HG03280 (cell line): ENCODE measurements around the gene NRXN2.

Experiments used
- ATAC-seq: cut with Tn5 transposase; IDR thresholded peaks from one replicate; pipeline ENCODE4 v1.9.1; 2021; ENCODE audit warnings: mild to moderate bottlenecking, moderate library complexity; ENCODE audit not compliant: unreplicated experiment

The NRXN2 gene

DNA sequence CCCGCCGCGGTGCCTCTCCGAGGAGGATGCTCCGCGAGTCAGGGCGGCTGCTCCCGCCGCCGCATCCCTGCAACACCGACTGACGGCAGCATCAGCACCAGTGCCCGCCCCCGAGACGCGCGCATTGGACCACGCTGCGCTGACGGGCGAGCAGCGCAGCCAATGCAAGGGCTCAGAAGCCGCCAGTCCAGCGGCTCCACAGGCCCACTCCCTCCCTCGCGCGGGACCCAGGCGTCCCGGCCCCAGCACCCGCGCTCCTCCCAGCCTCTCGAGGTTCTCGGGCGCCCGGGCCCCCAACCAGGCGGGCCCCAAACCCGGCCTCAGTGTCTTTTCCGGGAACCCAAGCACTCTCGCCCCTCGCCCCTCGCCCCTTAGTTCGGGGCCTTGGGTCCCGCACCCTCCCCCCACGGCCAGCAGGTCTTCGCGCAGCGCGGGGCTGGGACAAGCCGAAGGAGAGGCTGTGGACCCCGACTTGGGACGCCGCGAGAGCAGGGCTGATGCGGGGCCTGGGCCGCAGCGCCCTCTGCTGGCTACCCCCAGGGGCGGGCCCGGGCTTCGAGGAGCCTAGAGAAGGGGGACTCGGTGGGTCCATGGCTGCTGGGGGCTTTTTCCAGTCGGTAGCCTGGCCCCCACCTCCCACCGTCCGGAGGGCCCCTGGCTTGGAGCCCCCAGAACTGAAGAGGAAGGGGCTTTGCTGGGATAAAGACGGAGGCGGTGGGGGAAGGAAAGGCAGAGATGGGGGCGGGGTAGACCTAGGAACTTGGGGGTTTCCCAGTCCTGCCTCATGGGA lies at the start of gene NRXN2:
NRXN2 (minus strand) TSS at position 81 of the 790 bp plus-strand sequence. CDS start 9,498 bp downstream, outside the sequence.
- ATAC-seq: peak; percentile 77

DNA sequence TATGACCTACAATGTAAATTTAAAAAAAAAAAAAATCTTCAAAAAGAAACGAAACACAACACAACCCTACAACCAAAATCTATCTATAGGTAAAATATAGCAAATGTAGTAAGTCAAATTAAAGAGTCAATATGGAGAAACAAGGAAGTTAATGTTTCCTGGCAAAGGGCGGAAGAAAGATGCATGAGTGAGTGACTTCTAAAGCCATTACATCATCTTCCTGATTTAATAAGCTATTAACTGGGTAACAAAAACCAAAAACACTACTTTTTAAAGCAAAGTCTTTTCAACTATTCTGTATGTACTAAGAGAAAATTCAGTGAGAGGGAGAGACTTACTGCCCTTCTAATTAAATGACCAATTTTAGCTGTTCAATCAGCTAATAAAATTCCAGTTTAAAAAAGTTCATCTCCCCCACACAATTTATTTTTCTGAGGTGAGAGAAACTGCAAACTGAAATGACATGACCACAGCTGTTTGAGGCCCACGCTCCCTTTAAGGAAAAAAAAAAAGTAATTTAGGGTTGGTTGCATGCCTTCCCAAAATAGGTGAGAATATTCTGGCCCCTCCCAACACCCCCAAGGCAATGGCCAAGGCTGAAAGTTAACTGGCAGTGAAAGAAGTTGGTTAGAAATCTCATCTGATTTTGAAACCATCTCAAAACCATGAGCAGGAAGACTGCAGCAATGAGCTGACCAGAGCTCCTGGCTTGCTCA lies 49.5 kb upstream of the NRXN2 start:
- ATAC-seq: no peak

GRCh38 chr11:64771861-64772260 lies 48.9 kb upstream of the NRXN2 start:
- no peak for ATAC-seq

DNA sequence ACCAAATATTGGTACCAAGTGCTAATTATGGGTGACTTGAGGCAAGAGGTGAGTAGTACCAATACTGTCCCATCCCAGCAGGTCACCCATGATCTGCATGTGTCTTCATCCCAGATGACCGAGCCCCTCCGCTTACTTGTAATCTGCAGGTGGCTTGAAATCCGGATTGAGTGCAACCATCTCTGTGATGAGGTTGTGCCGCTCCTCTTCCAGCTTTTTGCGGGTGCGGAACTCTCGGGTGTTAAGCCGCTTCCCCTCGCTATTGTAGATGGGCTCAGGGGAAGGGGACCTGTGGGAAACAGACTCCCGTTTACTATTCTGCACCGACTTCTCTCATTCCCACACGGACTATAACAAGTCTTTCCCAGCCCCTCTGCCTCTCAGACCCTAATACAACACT lies 47.1 kb upstream of the NRXN2 start:
- no peak for ATAC-seq

DNA sequence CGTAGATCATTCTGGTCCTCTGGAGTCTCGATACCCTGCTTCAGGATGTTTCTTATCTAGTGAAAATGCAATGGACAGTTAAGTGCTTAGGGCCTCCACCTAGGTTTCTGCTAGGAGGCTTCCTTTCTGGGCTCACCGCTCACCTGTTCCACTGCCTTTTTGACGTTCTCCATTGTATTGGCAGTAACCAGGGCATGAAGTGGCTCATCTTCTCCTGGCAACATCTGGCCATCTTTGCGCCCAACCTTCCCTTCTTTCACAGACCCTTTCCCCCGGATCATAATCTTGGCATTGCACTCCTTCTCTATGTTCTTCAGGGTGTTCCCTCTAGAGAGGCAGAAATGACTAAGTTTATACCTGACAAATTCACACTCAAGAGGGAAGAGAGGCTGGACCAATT lies 46.3 kb upstream of the NRXN2 start:
- ATAC-seq: no peak

DNA sequence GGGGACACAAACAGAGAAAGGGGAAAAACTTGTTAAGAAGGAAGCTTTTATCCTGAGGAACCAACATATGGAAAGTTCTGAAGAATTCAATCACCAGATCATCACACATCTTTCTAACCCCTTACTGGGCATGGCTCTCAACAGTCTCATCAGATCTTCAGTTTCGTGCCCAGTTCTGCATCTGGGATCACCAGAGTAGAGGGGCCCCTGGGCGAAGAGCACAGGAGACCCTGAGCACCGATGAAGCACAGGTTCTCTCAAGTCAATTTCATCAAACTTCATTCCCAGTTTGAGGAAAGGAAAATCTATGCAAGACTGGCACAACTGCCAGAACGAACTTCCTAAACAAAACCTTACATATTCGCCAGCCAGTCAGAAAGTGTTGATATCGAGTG lies 45.3 kb upstream of the NRXN2 start:
- ATAC-seq: no peak

DNA sequence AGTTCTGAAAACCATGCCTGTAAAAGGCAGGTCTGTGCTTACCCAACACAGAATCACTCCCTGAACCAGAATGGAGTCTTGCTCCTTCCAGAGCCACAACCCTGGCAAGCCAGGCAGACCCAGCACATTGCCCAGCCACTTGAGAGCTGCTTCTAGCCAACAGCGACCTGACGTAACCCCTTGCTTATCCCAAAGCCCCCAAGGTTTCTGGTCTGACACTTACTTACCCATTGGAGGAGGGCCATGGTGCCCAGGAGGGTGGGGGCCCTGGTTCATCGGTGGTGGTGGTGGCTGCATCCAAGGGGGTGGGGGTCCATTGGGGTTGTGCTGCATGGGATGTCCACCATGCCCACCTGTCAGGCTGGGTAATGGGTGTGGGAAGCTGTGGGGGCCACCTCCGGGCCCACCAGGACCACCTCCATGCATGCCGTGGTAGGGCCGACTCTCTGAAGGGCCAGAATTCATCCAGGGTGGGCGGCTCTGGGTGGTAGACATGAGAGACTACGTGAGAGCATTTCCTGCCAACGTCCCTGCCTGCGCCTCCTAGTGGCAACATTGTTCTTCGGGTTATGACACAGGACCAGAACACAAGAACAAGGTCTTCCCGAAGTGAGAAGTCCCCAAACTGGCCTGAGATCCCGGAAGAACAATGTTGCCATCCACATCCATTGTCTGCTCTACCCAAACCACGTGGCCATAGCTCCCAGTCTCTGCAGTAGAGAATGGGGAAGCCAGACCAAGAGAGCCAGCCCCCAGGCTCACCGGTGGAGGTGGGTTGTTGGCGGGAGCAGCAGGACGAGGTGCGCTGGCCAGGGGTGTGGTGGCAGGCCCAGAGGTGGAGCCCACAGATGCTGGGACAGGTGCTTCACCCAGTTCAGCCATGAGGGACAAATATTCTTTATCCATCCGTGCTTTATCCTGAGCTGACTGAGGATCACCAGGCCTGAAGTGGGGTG lies 44.6 kb upstream of the NRXN2 start:
- ATAC-seq: no peak

- ATAC-seq: no peak
These were observed 43.9 kb upstream of the NRXN2 start for GRCh38 chr11:64766881-64767280.

GRCh38 chr11:64765851-64766665 lies 43.1 kb upstream of the NRXN2 start:
- ATAC-seq: no peak

- ATAC-seq: no peak
These were observed 42.4 kb upstream of the NRXN2 start for GRCh38 chr11:64765291-64765850.

GRCh38 chr11:64764753-64765152 lies 41.8 kb upstream of the NRXN2 start:
- ATAC-seq: no peak

DNA sequence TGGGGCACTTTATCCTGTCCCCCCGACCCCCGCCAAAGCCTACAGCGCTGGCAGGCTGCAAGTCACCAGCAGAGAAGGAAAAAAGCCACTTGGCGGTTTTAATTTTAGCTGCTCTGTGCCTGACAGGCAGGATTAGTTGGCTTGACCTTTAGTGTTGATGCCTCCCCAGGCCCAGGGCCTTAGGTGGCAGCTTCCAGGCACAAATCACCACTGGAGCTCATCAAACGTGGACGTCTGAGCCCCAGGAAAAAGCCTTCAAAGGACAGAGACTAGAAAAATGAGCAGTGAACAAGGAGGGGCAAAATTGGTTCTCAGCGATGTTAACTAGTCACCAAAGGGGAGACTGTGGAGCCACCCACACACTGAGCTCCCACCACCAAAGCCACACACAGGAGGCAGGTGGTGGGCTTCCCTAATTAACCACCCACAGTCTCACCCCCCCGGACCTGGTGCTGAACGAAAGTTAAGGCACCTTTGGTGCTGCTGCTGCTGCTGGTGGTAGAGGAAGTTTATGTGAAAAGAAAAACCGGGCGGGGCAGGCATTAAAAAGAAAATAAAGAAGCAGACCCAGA lies 41.1 kb upstream of the NRXN2 start:
- no peak for ATAC-seq

DNA sequence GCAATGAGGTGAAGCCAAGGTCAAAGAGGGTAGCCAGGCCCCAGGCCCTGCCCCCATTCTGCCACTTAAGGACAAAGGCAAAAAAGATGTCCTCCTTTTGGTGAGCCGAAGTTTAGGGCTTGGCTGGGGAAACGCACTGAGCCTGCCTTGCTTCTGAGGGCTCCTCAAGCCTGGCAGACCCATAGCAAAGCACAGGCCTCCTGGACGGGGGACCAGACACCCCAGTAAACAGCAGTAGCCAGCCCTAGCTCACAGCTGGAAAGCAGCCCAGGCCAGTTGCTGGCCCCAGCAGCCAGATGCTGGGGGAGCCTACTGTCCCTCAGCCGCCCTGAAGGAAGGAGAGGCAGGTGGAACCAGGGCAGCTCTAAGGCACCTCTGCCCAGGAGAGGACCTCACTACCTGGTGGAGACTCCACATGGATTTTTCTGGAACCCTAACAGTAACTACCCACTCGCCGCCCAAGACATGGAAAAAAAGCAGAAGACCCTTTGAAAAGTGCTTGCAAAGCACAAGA lies 40.6 kb upstream of the NRXN2 start:
- ATAC-seq: no peak

DNA sequence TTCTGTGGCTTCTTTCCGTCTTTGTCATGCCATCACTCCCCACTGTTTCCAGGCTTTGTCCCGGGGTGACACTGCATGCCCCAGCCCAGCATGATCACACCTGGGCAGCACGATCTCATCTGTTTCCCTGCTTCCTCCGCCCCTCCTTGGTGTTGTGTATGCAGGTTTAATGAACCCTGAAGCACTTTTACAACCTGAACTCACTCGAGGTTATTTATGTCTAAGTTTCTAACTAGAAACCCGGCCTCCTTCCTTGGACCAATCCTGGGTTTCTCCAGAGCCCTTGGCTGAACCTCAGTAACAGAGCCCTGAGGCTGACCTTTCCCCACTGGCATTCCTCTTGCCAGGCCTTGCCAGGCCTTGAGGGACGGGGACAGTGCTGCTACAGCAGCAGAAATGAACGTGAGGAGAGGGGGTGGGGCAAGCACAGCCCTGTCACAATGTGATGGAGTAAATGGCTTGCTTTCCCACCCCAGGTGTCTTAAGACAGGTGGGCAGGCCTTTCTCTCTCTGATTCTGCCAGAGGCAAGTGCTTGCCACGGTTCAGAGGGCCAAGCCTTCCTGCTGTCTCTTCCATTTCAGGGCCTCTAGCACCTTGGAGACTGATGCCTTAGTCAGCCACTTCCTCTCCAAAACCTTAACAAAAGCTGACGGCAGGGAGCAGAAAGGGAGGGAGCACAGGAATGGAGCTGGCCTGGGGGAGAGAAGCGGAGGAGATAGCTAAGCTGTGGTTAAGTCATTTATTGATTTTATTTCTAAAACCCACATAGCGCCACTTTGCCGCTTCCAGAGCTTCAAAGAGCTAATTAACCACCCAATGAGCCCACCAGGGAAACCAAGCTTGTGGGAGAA lies 39.9 kb upstream of the NRXN2 start:
- no peak for ATAC-seq

DNA sequence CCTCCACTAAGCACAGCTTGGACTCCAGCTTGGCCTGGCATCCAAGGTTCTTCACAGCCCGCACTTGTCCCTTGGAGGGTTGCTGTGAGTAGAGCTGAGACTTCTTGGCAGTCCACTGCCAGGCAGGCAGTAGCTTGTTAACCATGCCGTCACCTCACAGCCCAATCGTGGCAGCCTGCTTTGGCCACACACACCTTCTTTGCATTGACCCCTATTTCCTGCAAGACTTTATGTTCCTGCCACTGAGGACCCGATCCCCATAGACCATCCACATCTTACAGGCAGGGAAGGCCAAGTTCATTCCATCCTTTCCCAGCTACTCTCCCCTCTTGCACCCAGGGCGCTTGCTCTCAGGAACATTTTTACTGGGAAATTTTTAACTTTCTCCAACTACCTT lies 39.3 kb upstream of the NRXN2 start:
- no peak for ATAC-seq

DNA sequence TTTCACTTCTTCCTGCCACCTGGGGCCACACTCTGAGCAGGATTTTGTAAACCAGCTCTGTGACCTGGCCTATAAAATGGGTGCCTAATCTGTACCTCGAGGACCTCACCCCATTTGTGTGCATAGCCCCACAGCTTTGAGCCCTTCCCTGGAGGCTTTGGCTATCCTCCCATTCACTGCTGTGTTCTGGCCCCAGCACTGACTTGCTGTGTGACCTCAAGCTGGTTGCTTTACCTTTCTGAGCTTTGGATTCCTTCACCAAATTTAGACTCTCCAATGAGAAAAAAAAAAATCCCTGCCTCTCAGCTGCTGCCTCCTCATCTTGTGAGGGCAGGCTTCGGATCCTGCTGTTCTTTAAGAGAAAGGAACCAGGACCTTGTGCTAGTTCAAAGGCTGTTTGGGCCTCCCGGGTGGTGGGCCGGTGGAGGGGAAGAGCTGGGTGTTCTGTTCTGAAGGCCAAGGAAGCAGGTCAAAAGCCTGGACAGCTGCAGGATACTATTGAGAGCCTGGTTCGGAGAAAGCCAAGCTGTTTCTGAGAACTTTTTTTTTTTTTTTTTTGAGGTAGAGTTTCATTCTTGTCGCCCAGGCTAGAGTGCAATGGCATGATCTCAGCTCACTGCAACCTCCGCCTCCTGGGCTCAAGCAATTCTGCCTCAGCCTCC lies 37.9 kb upstream of the NRXN2 start:
- no peak for ATAC-seq

GRCh38 chr11:64759722-64760719 lies 37.0 kb upstream of the NRXN2 start, which contains the start of gene PYGM:
Gene PYGM (minus strand): TSS chr11:64759974. CDS start chr11:64759898, 76 bp downstream.
- ATAC-seq: no peak
